ENCODE results near the gene KRT13.

KRT13 gene

DNA sequence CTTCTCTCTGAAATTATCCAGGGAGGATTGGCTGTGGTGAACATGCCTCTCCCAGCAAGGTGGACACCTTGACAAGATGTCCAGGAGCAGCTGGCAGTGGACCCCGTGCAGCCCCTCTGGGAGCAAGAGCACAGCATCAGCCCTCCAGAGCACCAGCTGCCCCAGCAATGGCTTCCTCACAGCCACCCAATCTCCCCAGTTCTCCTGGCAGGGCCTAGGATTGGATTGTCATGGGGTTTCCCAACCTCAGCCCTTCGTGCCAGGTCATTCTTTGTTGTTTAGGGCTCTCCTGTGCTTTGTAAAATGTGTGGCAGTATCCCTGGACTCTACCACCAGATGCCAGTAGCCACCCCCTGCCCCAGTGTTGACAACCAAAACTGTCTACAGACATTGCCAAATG is 13.9 kb downstream of the KRT13 start:
- no peak for DNase-seq

DNA sequence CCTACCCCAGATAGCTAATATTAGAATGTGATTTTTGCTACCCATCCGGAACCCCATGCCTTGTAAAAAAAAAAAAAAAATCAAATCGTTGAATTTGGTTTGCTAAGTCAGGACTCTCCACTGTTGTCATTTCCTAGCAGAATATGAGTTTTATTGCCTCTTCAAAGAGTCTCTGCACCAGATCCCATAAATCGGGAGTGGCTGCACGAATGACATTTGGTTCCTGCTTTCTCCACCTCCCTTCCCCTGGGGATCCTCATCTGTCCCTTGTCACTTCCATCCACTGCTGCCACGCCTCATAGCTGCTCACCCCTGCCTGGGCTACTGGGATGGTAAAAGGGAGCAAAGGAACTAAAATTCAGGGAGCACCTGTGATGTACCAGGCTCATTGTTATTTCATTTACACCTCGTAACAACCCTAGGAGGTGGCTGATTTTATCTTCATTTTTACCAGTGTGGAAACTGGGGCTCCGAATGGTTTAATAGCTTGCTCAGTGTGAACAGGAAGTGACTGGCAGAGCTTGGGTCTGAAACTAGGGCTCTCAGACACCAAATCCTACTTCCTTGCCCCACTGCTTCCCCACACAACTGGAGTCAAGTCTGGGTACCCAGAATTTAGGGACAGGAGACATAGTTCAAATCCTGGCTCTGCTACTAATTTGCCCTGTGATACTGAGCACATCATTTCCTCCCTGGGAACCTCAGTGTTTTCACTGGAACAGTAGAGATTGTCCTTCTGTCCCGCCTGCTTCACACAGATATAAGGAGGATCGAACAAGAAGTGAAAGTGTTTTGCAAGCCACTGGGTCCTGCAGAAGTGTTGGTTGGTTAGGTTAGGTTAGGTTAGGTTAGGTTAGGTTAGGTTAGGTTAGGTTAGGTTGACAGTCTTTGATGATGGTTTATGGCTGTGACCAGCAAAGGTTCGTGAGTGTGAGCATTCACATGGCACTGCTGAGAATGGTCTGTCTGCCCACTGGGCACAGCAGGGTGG is 15.1 kb downstream of the KRT13 start:
- no peak for DNase-seq

DNA sequence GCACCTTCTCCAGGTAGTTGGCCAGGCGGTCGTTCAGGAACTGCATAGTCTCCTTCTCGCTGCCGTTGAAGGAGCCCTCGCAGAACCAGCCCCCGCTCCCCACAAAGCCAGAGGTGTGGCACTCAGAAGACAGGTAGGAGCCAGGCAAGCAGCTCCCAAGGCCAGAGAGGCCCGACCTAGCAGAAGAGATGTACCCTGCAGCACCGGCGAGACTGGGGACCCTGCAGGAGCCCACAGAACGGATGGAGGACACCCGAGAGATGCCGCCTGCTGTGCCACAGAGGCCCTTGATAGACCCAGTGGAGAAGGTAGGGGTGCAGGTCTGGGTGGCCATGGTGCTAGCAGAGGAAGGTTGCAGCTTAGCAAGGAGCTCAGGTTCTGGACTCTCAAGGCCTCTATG is 15.9 kb downstream of the KRT13 start, which contains the start of gene KRT36:
KRT36 (minus strand) TSS at position 380 of the 400 bp plus-strand sequence; CDS start at position 334, 46 bp downstream.
- DNase-seq = no peak

DNA sequence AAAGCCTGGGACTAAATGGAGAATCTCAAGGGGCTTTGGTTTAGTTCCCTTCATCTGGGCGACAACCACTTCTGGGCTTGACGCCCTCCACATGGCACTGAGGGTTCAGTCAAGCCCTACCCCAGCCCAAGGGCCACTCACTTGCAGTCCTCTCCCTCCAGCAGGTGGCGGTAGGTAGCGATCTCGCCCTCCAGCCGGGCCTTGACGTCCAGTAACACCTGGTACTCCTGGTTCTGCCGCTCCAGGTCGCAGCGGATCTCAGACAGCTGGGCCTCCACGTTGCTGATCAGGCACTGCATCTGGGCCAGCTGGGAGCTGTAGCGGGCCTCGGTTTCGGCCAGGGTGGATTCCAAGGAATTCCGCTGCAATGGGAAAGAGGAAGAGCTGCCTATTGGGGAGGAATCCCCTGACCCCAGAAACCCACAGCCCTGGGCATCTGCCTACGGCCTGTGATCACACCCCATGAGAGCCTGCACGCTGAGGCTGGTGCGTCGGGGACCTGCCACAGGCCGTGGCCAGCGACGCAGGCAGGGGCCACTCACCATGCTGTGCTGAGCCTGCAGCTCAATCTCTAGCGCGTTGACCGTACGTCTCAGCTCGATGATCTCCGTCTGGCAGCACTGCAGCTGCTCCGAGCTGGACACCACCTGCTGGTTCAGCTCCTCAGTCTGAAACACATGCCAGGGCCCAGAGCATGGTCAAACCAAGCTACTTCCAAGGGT is 18.4 kb downstream of the KRT13 start:
- DNase-seq = no peak

DNA sequence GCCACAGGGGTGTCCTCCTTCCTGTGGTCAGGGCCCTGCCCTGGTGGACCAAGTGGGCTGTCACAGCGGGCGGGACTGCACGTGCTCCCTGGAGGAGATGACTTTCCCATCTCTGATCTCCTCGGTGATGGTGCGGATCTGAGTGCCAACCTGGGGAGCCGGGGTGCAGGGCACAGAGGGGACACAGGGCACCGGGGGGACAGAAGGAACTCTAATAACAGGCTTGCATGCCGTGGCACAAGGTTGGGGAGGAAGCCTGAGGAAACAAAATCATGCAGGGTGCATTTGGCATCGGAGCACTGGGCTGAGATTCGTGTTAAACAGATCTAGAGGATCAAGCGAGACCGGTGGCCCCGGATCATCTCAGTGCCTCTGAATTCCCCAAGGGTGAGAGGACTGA is 19.1 kb downstream of the KRT13 start:
- no peak for DNase-seq

DNA sequence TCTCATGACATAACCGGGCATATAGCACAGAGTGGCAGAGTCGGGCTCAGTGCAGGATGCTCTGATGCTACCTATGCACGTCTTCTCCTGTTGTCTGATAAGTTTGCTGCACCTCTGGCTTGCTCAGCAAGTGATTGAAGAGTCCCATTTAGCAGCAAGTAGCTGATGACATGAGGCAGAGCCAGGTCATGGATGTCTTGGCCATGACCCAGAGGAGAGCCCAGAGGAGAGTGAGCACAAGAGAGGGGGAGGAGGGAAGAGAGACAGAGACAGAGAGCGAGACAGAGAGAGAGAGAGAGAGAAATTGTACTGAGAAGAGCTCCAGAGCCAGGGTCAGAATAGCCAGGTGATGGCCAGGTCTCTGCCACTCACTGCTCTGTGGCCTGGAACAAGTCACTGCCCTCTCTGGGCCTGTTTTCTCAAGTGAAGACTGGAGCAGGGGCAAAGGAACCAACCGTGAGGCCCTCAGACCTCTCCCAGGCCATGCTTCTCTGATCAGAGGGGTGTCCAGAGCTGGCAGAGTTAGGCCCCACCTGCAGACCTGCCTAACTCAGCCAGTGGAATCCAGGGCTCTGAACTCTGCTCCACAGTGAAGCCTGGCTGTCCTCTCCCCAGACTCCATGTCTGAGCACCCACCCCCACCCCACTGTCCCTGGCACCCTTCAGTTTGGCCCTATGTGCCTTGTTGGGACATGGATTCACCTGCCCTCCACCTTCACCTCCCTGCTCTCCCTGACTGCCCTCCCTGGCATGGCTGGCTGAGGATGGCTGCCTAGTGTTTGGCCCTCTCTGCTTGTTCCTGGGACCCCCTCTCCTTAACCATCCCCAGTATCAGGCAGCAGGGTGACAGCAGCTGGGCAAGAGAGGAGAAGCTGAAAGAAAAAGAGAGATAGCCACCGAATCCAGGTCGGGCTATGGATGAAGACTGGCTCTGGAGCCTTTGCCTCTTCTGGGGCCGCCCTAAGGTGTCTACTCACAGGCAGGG is 20.2 kb downstream of the KRT13 start:
- DNase-seq = no peak

DNA sequence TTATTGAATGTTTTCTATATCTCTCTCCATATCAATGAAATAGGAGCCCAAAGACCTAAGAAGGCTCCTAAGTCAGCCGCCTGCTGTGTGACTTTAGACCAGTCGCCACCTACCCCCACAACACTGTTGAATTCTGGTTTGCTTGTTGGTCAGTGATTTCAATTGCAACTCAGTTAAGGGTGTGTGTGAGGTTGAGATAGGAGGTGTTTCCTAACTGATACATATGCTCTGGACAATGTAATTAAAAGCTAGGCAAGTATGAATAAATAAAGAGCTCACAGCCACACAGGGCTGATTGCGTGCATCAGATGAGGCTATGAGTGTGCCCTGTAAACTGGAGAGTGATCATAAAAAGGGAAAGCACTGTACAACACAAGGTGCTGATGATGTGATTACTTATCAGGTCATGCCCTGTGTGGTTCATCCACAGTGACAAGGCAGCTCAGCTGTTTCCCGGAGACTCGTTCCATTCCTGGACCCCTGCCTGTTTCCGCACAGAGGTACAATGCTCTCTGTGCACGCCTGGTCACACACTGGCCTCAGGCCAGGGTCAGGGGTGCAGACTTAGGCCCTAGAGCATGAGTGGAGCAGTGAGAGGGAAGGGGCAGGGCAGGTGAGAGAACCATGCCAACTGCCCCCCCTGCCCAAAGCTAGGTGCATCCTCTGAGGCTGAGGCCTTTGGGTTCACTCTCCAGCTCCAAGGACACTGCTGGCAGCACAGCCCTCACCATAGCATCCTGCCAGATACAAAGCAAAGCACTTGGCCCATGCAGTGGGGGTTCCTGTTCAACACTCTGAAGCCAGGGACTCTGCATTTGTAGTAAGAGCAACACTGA is 21.2 kb downstream of the KRT13 start:
- DNase-seq = no peak

DNA sequence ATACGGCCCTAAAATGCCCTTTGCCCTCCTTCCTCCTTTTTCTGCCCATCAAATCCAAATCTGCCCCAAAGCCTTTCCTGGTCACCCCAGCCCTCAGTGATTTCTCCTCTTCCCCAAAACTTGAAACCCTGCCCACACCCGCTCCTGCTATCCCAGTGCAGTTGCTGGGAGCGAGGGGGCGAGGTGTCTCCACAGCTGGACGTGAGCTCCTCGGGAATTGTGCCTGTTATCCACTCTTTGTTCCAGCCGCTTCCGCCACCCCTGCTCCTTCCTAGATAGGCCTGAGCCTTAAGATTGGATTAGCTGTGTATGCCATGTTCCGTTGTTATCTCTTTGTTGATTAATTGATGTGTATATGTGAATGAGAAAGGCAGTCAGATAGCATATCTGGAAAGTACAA is 21.9 kb downstream of the KRT13 start:
- no peak for DNase-seq

DNA sequence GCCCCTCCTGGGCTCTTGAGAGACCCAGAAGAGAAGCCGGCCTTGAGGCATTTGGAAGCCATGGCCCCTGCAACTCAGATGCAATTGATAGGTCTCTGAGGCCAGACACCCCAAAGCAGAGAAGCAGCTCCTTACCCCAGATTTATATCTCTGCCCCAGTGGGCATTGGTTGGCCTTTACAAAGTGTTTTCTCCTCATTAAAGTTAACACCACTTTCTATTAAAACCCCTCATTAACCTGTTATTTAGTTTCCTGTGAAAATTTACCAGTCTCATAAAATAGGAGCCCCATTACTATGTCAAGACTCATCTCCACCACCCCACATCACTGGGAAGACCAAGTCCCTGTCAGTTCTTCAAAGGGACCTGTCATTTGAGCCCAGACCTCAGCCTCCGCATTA is 24.4 kb downstream of the KRT13 start, which contains the start of gene KRT35:
KRT35 (minus strand) TSS at position 116 of the 400 bp plus-strand sequence; CDS start at position 62, 54 bp downstream.
- DNase-seq = no peak

DNA sequence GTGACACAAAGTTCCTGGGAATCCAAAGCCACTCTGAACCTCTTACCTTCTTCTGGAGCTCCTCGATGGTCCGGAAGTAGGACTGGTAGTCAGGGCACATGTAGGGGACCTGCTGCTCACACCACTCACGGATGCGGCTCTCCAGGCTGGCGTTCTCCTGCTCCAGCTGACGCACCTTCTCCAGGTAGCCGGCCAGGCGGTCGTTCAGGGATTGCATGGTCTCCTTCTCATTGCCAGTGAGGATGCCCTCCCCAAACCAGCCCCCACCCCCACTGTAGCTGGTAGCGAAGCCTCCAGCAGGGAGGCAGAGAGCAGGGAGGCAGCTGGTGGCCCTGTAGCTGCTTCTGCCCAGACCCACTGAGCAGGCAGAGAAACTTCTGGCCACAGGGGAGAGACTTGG is 24.8 kb downstream of the KRT13 start:
- DNase-seq = no peak

DNA sequence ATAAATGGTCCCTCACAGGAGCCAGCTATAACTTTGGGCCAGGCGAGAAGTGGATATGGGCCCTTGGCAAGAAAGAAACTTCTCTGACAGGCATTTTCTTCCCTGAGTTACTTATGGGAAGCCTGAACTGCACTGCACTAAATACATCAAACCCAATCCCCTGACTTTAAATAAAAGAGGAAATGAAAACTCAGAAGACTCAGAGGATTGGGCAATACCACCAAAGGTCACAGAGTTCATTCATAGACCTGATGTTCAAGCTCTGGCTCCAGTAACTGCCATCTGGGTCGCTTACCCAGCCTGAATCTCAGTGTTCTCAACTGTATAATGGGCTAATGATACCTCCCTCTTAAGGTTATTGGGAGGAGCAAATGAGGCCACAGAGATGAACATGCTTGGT is 25.3 kb downstream of the KRT13 start:
- no peak for DNase-seq

DNA sequence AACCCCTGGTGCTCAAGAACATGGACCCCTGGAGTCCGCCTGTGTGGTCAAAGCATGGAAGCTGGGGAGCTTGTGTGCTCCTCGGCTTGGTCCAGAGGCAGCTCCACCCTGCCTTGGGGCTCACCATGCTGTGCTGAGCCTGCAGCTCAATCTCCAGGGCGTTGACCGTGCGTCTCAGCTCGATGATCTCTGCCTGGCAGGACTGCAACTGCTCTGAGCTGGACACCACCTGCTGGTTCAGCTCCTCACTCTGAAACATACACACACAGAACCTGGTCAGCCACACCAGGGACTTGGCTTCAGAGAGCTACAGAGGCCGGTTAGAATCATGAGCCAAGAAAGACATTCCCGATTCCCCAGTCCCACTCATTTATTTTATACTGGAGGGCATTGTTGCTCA is 27.2 kb downstream of the KRT13 start:
- DNase-seq = no peak

DNA sequence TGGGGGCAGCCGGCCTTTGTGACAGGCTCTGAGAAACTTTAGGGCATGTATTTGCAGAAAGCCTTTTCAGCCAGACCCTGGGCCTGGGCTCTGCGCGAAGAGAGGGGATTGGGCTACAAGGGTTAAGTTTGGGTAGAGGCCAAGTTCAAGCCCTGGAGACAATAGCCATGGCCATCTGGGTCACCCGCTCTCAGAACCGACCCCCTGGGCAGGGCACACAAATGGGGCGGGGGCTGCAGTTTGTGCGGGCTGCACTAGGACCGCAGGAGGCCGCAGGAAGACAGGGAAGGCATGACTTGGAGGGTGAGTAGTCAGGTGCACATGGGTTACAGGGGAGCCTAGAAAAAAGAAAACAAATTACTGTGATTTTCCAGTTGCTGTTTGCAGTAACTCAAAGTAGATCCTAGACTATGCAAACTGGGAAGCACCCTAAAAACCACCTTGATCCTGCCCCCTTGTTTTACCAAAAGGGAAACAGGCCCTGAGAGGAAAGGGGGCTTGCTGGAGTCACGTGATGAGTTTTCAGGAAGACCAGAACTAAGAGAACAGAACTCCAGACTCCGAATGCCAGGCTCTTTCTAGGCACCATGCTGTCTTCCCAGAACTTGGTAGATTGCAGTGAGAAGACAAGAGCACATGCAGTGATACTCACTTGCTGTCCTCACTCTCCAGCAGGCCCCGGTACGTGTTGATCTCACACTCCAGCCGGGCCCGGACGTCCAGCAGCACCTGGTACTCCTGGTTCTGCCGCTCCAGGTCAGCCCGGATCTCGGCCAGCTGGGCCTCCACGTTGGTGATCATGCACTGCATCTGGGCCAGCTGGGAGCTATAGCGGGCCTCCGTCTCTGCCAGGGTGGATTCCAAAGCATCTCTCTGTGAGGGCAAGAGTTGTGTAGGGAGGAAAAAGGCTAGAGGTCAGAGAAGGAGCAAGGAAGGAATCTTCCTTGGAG is 28.3 kb downstream of the KRT13 start:
- DNase-seq = no peak

DNA sequence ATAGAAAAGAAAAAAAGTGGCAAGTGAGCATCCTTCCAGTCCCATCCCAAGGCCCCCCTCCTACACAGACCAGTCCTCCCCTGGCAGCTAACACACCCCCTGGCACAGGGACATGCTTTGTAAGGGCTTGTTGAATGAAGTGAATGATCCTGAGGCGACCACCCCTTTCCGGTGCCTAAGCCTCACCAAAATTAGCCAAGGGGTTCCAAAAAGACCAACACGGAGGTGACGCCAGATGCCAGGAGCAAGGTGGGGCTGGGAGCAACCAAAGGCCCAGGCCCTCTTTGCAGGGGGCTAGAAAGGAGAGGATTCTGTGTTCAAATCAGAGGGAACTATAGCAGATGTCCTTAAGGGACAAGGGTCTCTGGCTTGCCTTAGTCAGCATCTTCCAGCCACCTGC is 30.0 kb downstream of the KRT13 start:
- no peak for DNase-seq

DNA sequence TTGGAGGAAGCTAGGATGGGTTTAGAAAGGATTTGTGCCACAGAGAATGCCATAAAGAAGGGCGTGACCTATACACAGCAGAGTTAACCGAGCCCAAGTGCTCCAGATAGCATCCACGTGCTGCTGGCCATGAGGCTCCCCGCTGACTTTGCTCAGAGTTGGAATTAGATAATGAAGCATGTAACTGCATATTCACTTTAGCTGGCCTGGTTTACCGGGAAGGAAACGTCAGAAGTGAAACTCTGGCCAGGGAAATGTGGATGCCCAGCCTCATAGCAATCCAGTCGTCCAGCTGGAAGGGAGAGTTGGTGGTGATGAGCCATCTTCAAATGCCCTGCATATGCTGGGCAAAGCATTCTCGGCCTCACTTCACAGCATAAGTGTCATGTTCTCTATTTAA is 30.5 kb downstream of the KRT13 start:
- DNase-seq = no peak

DNA sequence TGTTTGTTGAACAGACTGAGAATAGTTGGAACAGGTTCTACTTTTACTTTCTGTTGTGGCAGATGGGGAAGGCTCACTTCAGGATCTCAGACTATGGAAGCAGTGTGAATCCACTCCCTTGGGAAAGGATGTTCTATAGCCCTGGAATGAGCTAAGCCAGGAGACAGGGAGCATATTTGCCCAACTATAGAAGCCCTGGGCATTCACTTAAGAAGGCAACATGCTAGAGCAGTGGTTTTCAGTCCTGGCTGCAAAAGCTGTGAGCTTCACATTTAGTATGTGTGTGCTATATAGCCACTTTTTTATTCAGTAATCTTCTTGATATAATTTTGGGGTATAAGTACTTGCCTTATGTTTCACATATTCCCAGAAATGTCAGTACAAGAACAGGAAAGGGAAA is 37.1 kb downstream of the KRT13 start:
- no peak for DNase-seq

DNA sequence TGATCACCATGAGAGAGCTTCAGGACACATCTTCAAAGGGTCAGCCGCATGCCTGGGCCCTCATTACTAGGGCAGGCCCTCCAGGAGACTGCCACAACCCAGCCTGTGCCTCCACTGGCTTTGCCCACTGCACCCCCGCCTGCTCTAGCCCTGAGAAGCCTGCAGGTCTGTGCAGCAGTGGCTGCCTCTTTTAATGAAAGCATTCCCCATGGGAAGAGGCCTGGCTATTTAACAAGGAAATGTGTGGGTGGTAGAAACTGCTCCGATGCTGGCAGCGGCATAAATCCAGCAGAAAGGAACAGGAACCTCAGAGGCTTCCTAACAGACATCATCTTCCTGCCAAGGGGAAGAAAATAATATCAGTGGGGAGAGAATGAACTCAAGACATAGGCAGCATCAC is 37.9 kb downstream of the KRT13 start:
- no peak for DNase-seq

DNA sequence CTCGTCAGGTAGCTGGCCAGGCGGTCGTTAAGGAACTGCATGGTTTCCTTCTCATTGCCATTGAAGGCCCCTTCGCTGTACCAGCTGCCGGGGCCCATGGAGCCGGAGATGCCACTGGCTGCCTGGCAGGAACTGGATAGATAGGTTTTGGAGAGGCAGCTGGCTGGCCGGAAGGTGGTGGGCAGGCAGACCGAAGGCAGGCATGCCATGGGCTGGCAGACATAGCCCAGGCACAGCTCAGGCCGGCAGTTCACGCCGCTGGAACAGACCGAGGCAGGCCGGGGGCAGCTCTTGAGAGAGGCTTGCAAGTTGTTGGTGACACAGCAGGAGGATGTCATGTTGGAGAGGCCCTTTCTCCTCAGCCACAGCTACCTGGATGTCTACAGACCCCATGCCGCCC is 38.4 kb downstream of the KRT13 start, which contains the start of gene KRT32:
KRT32 (minus strand) TSS at position 399 of the 400 bp plus-strand sequence; CDS start at position 338, 61 bp downstream.
- DNase-seq = no peak

DNA sequence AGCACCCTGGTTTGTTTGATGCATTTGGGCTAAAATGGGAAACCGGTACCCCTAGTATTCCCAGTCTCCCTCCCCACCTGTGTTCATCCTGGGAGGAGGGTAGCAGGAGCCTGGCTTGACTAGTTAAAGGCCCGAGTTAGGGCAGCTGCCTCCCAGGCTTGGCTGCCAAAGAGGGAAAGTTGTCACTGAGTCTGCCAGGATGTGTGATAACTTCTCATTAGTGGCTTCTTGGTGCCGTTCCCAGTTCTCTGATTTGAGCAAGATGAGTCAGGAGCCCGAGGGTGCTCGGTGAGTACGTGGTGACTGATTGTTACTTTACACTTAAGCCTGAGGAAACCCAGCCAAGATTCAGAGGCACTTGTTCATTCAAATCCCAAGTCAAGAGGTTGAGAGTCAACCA is 40.7 kb downstream of the KRT13 start:
- DNase-seq = no peak

DNA sequence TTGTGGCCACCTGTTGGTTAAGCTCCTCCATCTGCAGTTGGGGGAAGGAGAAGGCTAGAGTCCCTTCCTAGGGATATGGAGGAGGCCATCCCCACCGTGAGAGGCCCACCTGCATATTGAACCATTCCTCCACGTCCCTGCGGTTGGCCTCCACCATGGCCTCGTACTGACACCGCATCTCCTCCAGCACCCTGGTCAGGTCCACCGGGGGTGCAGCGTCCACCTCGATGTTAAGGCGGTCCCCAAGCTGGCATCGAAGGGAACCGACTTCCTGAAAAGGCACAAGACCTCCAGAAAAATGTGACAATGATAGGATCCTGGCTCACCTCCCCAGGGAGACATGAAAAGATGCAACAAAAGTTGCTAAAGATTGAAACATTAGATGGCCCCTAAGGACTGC is 41.2 kb downstream of the KRT13 start:
- no peak for DNase-seq

All from AML-193 (cell line).